Osteocyte (in vitro differentiated cells): ENCODE results near the gene KCNJ12. TPM values are rescaled to one million over a fixed set of nuclear protein-coding genes. Genes with fewer than 3 reads are reported as not detected.

Source experiments
- DNase-seq: peaks from one replicate; pipeline ENCODE4 v3.0.0; 2021; ENCODE audit warnings: mixed read lengths; ENCODE audit not compliant: unreplicated experiment; ENCODE audit errors: extremely low spot score
- H3K27ac Mint-ChIP-seq: one replicate; pipeline ENCODE4 v1.8.0; 2021; ENCODE audit warnings: mild to moderate bottlenecking, mixed read lengths; ENCODE audit not compliant: unreplicated experiment
- H3K27me3 Mint-ChIP-seq: one replicate; pipeline ENCODE4 v1.8.0; 2021; ENCODE audit warnings: mixed read lengths; ENCODE audit not compliant: unreplicated experiment
- H3K36me3 Mint-ChIP-seq: one replicate; pipeline ENCODE4 v1.8.0; 2021; ENCODE audit warnings: mixed read lengths; ENCODE audit not compliant: unreplicated experiment
- H3K4me1 Mint-ChIP-seq: one replicate; pipeline ENCODE4 v1.8.0; 2021; ENCODE audit warnings: mixed read lengths; ENCODE audit not compliant: unreplicated experiment
- H3K4me3 Mint-ChIP-seq: one replicate; pipeline ENCODE4 v1.8.0; 2021; ENCODE audit warnings: mild to moderate bottlenecking, moderate library complexity, mixed read lengths; ENCODE audit not compliant: unreplicated experiment
- H3K9me3 Mint-ChIP-seq: one replicate; pipeline ENCODE4 v1.8.0; 2021; ENCODE audit warnings: mixed read lengths; ENCODE audit not compliant: unreplicated experiment
- total RNA-seq: library from RNA; stranded (reverse); gene quantifications from 2 replicates; pipeline ENCODE4 v1.2.1, GENCODE V29; 2021
- TF ChIP-seq, protein P1 (sequence below): fragments of 200-600 bp; sonication (generic); IDR thresholded peaks from 2 replicates; pipeline ENCODE4 v1.5.0; 2021; ENCODE audit warnings: antibody characterized with exemption, mild to moderate bottlenecking, moderate library complexity

Gene KCNJ12
- total RNA-seq, 1 donor from 2014 or later, result 2.3 TPM

DNA sequence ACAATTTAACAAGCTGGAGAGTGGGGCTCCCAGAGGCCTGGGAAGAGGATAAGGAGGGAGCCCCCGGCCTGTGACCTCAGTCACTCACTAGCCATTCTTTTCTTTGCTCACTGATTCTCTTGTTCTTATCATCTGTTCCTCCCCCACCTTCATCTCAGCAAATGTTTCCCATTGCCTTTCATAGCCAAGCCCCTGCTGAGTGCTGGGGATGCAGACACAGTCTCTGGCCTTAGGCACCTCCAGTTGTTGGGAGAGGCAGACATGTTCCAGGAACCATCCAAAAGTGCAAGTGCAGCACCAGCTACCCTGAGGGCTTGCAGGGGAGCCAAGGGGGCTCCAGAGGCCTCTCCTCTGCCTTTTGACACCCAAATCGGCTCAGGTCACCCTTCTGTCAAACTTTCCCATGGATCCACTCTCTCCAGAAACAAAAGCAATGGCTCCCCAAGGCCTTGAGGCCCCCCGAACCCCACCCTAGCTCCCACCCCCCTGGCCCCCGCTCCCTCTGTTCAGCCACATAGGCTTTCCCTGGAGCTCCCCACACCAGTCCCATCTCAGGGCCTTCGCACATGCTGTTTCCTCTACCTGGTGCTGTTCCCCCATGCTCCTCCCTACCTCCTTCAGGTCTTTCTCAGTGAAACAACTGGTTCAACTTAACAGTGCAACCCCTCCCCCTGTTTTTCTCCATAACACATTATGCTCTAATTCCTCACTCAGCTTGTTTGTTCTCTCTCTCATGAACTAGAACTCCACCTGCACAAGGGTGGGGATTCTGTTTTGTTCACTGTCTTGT is 14.9 kb upstream of the KCNJ12 start:
- Mint-ChIP-seq H3K9me3 (no peaks in the 10 kb centered on the region), H3K4me1 (peaks cover 17% of the 10 kb centered on the region), H3K27me3 (no peaks in the 10 kb centered on the region), H3K27ac (no peak overlapping the region), H3K36me3 (no peaks in the 10 kb centered on the region), H3K4me3 (no peak overlapping the region)
- DNase-seq, result no peak
- TF ChIP-seq, protein P1, sequence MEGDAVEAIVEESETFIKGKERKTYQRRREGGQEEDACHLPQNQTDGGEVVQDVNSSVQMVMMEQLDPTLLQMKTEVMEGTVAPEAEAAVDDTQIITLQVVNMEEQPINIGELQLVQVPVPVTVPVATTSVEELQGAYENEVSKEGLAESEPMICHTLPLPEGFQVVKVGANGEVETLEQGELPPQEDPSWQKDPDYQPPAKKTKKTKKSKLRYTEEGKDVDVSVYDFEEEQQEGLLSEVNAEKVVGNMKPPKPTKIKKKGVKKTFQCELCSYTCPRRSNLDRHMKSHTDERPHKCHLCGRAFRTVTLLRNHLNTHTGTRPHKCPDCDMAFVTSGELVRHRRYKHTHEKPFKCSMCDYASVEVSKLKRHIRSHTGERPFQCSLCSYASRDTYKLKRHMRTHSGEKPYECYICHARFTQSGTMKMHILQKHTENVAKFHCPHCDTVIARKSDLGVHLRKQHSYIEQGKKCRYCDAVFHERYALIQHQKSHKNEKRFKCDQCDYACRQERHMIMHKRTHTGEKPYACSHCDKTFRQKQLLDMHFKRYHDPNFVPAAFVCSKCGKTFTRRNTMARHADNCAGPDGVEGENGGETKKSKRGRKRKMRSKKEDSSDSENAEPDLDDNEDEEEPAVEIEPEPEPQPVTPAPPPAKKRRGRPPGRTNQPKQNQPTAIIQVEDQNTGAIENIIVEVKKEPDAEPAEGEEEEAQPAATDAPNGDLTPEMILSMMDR, result no peak

DNA sequence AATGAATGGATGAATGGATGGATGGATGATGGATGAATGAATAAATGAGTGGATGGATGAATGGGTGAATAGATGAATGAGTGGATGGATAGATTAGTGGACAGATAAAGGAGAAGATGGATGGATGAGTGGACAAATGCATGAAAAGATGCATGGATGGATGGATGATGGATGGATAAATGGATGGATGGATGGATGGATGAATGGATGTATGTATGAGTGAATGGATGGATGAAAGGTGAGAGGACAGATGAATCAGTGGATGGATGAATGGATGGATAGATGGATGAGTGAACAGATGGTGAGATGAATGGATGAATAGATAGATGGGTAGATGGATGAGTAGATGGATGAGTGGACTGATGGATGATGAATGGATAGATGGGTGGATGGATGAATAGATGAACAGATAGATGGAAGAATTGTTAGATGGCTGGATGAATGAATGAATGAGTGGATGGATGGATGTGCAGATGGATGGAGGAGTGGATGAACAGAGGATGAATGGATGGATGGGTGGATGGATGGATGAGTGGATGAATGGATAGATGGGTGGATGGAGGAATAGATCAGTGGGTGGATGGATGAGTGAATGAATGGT is 13.7 kb upstream of the KCNJ12 start:
- no peaks in the 10 kb centered on the region for H3K36me3 Mint-ChIP-seq
- no peaks in the 10 kb centered on the region for H3K27me3 Mint-ChIP-seq
- H3K4me1 Mint-ChIP-seq, result peaks cover 17% of the 10 kb centered on the region
- no peak overlapping the region for H3K4me3 Mint-ChIP-seq
- TF ChIP-seq, protein P1, result no peak
- no peak overlapping the region for H3K27ac Mint-ChIP-seq
- DNase-seq, result no peak
- no peaks in the 10 kb centered on the region for H3K9me3 Mint-ChIP-seq

DNA sequence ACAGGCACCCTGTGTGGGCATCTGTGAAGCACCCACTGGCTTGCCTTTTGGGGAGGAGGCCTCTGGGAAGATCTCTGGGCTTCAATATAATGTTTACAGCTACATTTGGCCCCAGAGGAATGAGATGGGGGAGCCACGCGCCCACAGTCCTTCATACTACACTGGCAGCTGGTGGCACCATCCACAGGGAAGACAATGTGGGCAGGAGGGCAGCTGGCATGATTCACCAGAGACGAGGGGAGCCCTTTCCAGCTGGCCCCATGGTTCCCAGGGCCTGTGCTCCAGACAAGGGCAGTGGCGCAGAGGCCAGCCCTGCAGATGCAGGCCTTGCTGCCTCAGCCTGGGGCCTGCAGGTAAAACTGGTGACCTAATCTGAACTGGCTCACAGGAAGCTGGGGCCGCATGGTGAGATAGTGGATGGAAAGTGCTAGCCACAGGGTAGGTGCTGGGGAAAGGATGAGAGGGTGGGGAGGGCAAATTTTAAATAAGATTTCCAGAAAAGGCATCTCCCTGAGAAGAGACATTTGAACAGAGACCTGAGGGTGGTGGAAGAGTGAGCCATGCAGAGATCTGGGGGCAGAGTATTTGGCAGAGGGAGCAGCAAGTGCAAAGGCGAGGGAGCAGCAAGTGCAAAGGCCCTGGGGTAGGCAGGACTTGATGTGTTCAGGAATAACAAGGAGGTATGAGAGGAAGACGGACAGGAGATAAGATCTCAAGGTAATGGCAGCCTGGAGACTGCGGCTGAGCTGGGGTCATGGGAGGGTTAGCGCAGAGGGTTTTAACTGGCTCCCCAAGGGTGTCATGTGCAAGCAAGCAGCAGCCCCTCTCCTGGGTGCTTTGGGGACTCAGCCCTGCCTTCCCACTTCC is 12.1 kb upstream of the KCNJ12 start:
- Mint-ChIP-seq H3K36me3 (no peaks in the 10 kb centered on the region), H3K27me3 (peaks cover 6% of the 10 kb centered on the region), H3K27ac (no peak overlapping the region), H3K9me3 (no peaks in the 10 kb centered on the region), H3K4me1 (peaks cover 9% of the 10 kb centered on the region), H3K4me3 (no peak overlapping the region)
- TF ChIP-seq, protein P1, result no peak
- DNase-seq, result no peak

DNA sequence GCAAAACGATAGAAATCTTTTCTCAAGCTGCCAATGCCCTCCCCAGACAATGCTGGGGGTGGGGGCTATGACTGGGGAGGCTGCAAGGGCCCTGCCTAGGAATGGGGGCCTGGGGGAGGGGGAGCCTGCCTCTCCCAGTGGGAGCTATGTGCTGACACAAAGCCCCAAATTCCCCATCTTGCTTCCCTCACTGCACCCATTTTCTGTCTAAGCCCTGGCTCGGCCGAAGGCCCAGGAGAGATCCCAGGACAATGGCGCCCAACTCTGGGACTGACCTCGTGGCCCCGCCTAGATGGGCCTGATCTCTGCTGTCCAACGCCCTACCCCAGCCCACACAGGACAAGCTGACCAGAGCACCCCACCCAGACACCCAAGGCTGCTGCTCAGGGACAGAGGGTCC is 11.1 kb upstream of the KCNJ12 start:
- H3K4me3 Mint-ChIP-seq, result no peak overlapping the region
- no peak overlapping the region for H3K27ac Mint-ChIP-seq
- H3K36me3 Mint-ChIP-seq, result no peaks in the 10 kb centered on the region
- TF ChIP-seq, protein P1, result no peak
- H3K27me3 Mint-ChIP-seq, result peaks cover 6% of the 10 kb centered on the region
- peaks cover 3% of the 10 kb centered on the region for H3K4me1 Mint-ChIP-seq
- H3K9me3 Mint-ChIP-seq, result no peaks in the 10 kb centered on the region
- DNase-seq, result no peak
